Smooth muscle cell (in vitro differentiated cells): ENCODE results near the gene SLC35E3. TPM values are rescaled to one million over a fixed set of nuclear protein-coding genes. Genes with fewer than 3 reads are reported as not detected.
"Not testable (repeated sequence)": the region's sequence is repeated elsewhere in the genome, so short reads cannot be mapped to it uniquely, and the experiment has no call there.

Experiments
- DNase-seq: peaks from one replicate; lab custom pipeline; 2025; ENCODE audit not compliant: unreplicated experiment; lab: John Stamatoyannopoulos, UW
- H2AFZ ChIP-seq: fragments of 200-600 bp; sonication (generic); 2 replicates; pipeline ENCODE4 v1.6.0; 2016; ENCODE audit warnings: antibody characterized with exemption, low read depth, mild to moderate bottlenecking
- H3F3A ChIP-seq: fragments of 200-600 bp; sonication (generic); 2 replicates; pipeline ENCODE4 v1.6.0; 2017; ENCODE audit warnings: antibody characterized with exemption, low read depth
- H3K27ac ChIP-seq: fragments of 200-600 bp; sonication (generic); 2 replicates; pipeline ENCODE4 v1.5.1; 2016; ENCODE audit warnings: low read depth, mild to moderate bottlenecking
- H3K27me3 ChIP-seq: fragments of 200-600 bp; sonication (generic); 2 replicates; pipeline ENCODE4 v1.6.1; 2016; ENCODE audit warnings: low read depth, mild to moderate bottlenecking
- H3K36me3 ChIP-seq: fragments of 200-600 bp; sonication (generic); 2 replicates; pipeline ENCODE4 v1.5.1; 2016; ENCODE audit warnings: low read depth
- H3K4me1 ChIP-seq: fragments of 200-600 bp; sonication (generic); 2 replicates; pipeline ENCODE4 v1.5.1; 2016; ENCODE audit warnings: low read depth
- H3K4me2 ChIP-seq: fragments of 200-600 bp; sonication (generic); 2 replicates; pipeline ENCODE4 v1.6.0; 2016; ENCODE audit warnings: mild to moderate bottlenecking
- H3K4me3 ChIP-seq: fragments of 200-600 bp; sonication (generic); 2 replicates; pipeline ENCODE4 v1.5.1; 2016; ENCODE audit warnings: mild to moderate bottlenecking
- H3K79me2 ChIP-seq: fragments of 200-600 bp; sonication (generic); 2 replicates; pipeline ENCODE4 v1.6.0; 2016; ENCODE audit warnings: low read depth, mild to moderate bottlenecking
- H3K9ac ChIP-seq: fragments of 200-600 bp; sonication (generic); 2 replicates; pipeline ENCODE4 v1.6.0; 2016; ENCODE audit warnings: low read depth
- H3K9me3 ChIP-seq: fragments of 200-600 bp; sonication (generic); replicated peaks from 2 replicates; pipeline ENCODE4 v1.5.1; 2016; ENCODE audit warnings: low read depth
- H4K20me1 ChIP-seq: fragments of 200-600 bp; sonication (generic); 2 replicates; pipeline ENCODE4 v1.6.0; 2016; ENCODE audit warnings: low read depth
- CTCF ChIP-seq: fragments of 200-600 bp; sonication (generic); IDR thresholded peaks from 2 replicates; pipeline ENCODE4 v1.5.1; 2017; ENCODE audit warnings: borderline replicate concordance, mild to moderate bottlenecking, antibody characterized with exemption; ENCODE audit not compliant: insufficient read depth, poor library complexity, severe bottlenecking
- WGBS: methylation state at CpG from one replicate; pipeline ENCODE4 v1.1.7; 2016; ENCODE audit warnings: low lambda C conversion rate; 5-methylcytosine and 5-hydroxymethylcytosine counted together
- polyA plus RNA-seq: library from polyadenylated mRNA; unstranded; fragments of >200 nt; fragmentation: Nextera tagmentation; extraction: Ambion mirVana; gene quantifications from 2 replicates; pipeline ENCODE4 v1.2.1, GENCODE V29; 2016
- total RNA-seq: library from RNA; depleted of rRNA; stranded (reverse); fragments of >200 nt; gene quantifications from 2 replicates; pipeline ENCODE4 v1.2.3, GENCODE V29; 2014

SLC35E3 gene
- total and polyA plus RNA-seq, 2 experiments from 2014 or later, result 8.9 to 18.8 TPM

- no peaks in the 10 kb centered on the region for H3K27me3 ChIP-seq
- no peak overlapping the region for H2AFZ ChIP-seq
- peaks cover 6% of the 10 kb centered on the region for H3K4me1 ChIP-seq
- TF ChIP-seq CTCF, result no peak
- 96% methylated on average over 5 of the region's 5 CpGs for WGBS
- no peaks in the 10 kb centered on the region for H3K9me3 ChIP-seq
- no peak overlapping the region for H3K27ac ChIP-seq
- DNase-seq, result no peak
- H3K36me3 ChIP-seq, result peaks cover 49% of the 10 kb centered on the region
- peaks cover 94% of the 10 kb centered on the region for H3K79me2 ChIP-seq
- H3F3A ChIP-seq, result peaks cover 2% of the 10 kb centered on the region
- peaks cover 100% of the 10 kb centered on the region for H4K20me1 ChIP-seq
- H3K9ac ChIP-seq, result no peak overlapping the region
- no peak overlapping the region for H3K4me2 ChIP-seq
- no peak overlapping the region for H3K4me3 ChIP-seq
These were observed 69.4 kb downstream of the SLC35E3 start for GRCh38 chr12:68815232-68815927.

GRCh38 chr12:68815928-68816800, 70.2 kb downstream of the SLC35E3 start:
- Histone ChIP-seq H2AFZ (no peak overlapping the region), H3K79me2 (peaks cover 88% of the 10 kb centered on the region), H3K9me3 (no peaks in the 10 kb centered on the region), H3K27ac (no peak overlapping the region), H3K4me2 (no peak overlapping the region), H3K36me3 (peaks cover 49% of the 10 kb centered on the region), H3K27me3 (no peaks in the 10 kb centered on the region), H3F3A (peaks cover 2% of the 10 kb centered on the region), H3K4me3 (no peak overlapping the region), H4K20me1 (peaks cover 100% of the 10 kb centered on the region), H3K9ac (no peak overlapping the region), H3K4me1 (peaks cover 6% of the 10 kb centered on the region)
- DNase-seq, result no peak
- 98% methylated on average over 8 of the region's 8 CpGs for WGBS
- no peak for TF ChIP-seq CTCF

GRCh38 chr12:68819481-68819880, 73.5 kb downstream of the SLC35E3 start:
- H3K9me3 ChIP-seq, H3K4me1 ChIP-seq, H3K27me3 ChIP-seq, H3K9ac ChIP-seq, H3K27ac ChIP-seq, H3F3A ChIP-seq, H3K4me3 ChIP-seq, DNase-seq, H3K4me2 ChIP-seq, H2AFZ ChIP-seq: not testable (repeated sequence)
- H3K79me2 ChIP-seq, result peaks cover 60% of the 10 kb centered on the region
- H4K20me1 ChIP-seq, result peaks cover 100% of the 10 kb centered on the region
- H3K36me3 ChIP-seq, result peaks cover 43% of the 10 kb centered on the region
- 99% methylated on average over 13 of the region's 13 CpGs for WGBS

- H3K27me3 ChIP-seq, result no peaks in the 10 kb centered on the region
- no peak for TF ChIP-seq CTCF
- H4K20me1 ChIP-seq, result peaks cover 99% of the 10 kb centered on the region
- WGBS, result 97% methylated on average over 6 of the region's 6 CpGs
- no peak overlapping the region for H2AFZ ChIP-seq
- peak overlapping the region; percentile 25 for H3K27ac ChIP-seq
- H3K4me2 ChIP-seq, result no peak overlapping the region
- no peak overlapping the region for H3K9ac ChIP-seq
- no peak for DNase-seq
- H3K4me1 ChIP-seq, result peaks cover 4% of the 10 kb centered on the region
- H3K36me3 ChIP-seq, result peaks cover 46% of the 10 kb centered on the region
- H3F3A ChIP-seq, result peaks cover 9% of the 10 kb centered on the region
- H3K4me3 ChIP-seq, result no peak overlapping the region
- no peaks in the 10 kb centered on the region for H3K9me3 ChIP-seq
- H3K79me2 ChIP-seq, result peaks cover 47% of the 10 kb centered on the region
These were observed 75.6 kb downstream of the SLC35E3 start for GRCh38 chr12:68821357-68822188.
